ENCODE measurements around the gene MLH3. TPM values are rescaled to one million over a fixed set of nuclear protein-coding genes. Genes with fewer than 3 reads are reported as not detected.

MLH3 gene
- polyA plus RNA-seq, 3 donors: 3.4 to 6.3 (median 5.1) TPM

DNA sequence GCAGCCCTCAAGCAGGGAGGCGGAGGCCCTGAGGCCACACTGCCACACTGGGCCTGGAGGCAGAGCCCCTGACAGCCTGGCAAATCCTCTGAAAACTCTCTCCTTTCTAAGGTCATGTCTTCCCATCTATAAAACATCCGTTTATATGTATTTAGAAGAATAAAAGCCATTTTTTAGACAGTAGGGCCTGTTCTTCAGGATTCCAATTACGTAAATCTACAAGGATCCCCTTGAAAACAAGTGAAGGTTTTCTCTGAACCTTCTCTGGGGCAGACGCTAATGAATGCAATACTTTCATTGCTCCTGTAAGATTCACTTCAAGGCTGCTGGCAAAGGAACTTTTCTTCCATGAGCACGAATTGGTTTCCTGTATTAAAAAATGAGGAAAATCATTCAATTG is 35.8 kb downstream of the MLH3 start:
- Histone ChIP-seq H3K9me3 (replicated peaks in 1 of 2; ENCODE audit: control insufficient read depth in 1 of 2, insufficient read depth in 1 of 2, low read length in 2 of 2) (no peaks in the 10 kb centered on the region), H3K27me3 (ENCODE audit: control insufficient read depth in 2 of 2, insufficient read depth in 2 of 2, low read length in 2 of 2) (no peaks in the 10 kb centered on the region), H3K36me3 (replicated peaks in 1 of 2; ENCODE audit: control insufficient read depth in 1 of 2, insufficient read depth in 2 of 2, low read length in 2 of 2) (peaks cover 67 to 99% of the 10 kb centered on the region in 2 donors), H3K9ac (ENCODE audit: insufficient read depth, low read length, poor library complexity, severe bottlenecking) (no peak overlapping the region), H4K20me1 (ENCODE audit: insufficient read depth, low read length) (no peaks in the 10 kb centered on the region), H3K4me3 (replicated peaks in 1 of 3; ENCODE audit: low read depth in 2 of 3, low read length in 3 of 3) (no peak overlapping the region), H3K4me2 (replicated peaks; ENCODE audit: extremely low read depth, low read length, poor library complexity, severe bottlenecking) (no peak overlapping the region), H2AFZ (ENCODE audit: insufficient read depth, low read depth, low read length, poor library complexity, severe bottlenecking) (no peak overlapping the region), H3K4me1 (ENCODE audit: control insufficient read depth in 1 of 2, insufficient read depth in 2 of 2, low read length in 2 of 2) (no peaks in the 10 kb centered on the region), H3K27ac (ENCODE audit: low read depth in 1 of 2, low read length in 2 of 2) (no peak overlapping the region), H3K79me2 (ENCODE audit: insufficient read depth, low read length) (no peaks in the 10 kb centered on the region)
- Mint-ChIP-seq H3K9me3 (no peaks in the 10 kb centered on the region), H3K4me1 (no peaks in the 10 kb centered on the region), H3K27ac (no peak overlapping the region), H3K4me3 (no peak overlapping the region), H3K27me3 (ENCODE audit: low read depth in 3 of 3) (no peaks in the 10 kb centered on the region), H3K36me3 (peaks cover 75 to 79% of the 10 kb centered on the region in 2 donors)
- no peak for DNase-seq
- intact Hi-C loops (cut with micrococcal nuclease): no loop called here
- WGBS (ENCODE audit: insufficient coverage): 100% methylated on average over 1 of the region's 5 CpGs
- TF ChIP-seq, protein P1, sequence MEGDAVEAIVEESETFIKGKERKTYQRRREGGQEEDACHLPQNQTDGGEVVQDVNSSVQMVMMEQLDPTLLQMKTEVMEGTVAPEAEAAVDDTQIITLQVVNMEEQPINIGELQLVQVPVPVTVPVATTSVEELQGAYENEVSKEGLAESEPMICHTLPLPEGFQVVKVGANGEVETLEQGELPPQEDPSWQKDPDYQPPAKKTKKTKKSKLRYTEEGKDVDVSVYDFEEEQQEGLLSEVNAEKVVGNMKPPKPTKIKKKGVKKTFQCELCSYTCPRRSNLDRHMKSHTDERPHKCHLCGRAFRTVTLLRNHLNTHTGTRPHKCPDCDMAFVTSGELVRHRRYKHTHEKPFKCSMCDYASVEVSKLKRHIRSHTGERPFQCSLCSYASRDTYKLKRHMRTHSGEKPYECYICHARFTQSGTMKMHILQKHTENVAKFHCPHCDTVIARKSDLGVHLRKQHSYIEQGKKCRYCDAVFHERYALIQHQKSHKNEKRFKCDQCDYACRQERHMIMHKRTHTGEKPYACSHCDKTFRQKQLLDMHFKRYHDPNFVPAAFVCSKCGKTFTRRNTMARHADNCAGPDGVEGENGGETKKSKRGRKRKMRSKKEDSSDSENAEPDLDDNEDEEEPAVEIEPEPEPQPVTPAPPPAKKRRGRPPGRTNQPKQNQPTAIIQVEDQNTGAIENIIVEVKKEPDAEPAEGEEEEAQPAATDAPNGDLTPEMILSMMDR (IDR thresholded peaks at IDR 0.05): no peak

DNA sequence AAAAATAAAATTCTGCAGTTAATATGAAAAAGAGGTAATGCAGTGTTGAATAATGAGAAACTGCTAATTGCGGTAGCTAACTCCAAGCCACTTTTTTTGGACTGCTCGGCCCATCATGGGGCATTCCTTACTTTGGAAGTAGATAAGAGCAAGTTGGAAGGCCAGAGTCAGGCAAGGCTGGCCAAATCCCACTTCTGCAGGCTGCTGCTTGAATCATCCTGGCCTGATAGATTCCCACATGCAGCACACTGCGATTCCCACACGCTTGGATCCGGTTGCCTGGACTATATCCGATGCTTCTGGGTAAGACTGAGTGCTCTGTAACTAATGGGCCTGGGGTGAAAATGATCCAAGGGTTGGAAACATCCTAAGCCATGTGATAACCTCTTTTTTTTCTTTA is 38.0 kb downstream of the MLH3 start:
- no peaks in the 10 kb centered on the region for H3K27me3 ChIP-seq (ENCODE audit: control insufficient read depth in 2 of 2, insufficient read depth in 2 of 2, low read length in 2 of 2)
- no peak overlapping the region for H2AFZ ChIP-seq (ENCODE audit: insufficient read depth, low read depth, low read length, poor library complexity, severe bottlenecking)
- intact Hi-C loops (cut with micrococcal nuclease): no loop called here
- no peaks in the 10 kb centered on the region for H3K9me3 ChIP-seq (replicated peaks in 1 of 2; ENCODE audit: control insufficient read depth in 1 of 2, insufficient read depth in 1 of 2, low read length in 2 of 2)
- no peaks in the 10 kb centered on the region for H3K27me3 Mint-ChIP-seq (ENCODE audit: low read depth in 3 of 3)
- H3K79me2 ChIP-seq (ENCODE audit: insufficient read depth, low read length): no peaks in the 10 kb centered on the region
- no peaks in the 10 kb centered on the region for H3K9me3 Mint-ChIP-seq
- H3K36me3 Mint-ChIP-seq: peaks cover 77 to 80% of the 10 kb centered on the region in 2 donors
- H3K4me3 ChIP-seq (replicated peaks in 1 of 3; ENCODE audit: low read depth in 2 of 3, low read length in 3 of 3): no peak overlapping the region
- H3K27ac Mint-ChIP-seq: no peak overlapping the region
- H3K4me1 Mint-ChIP-seq: peaks cover 3% of the 10 kb centered on the region
- no peak for DNase-seq
- no peak overlapping the region for H3K4me2 ChIP-seq (replicated peaks; ENCODE audit: extremely low read depth, low read length, poor library complexity, severe bottlenecking)
- no peak overlapping the region for H3K9ac ChIP-seq (ENCODE audit: insufficient read depth, low read length, poor library complexity, severe bottlenecking)
- TF ChIP-seq, protein P1 (IDR thresholded peaks at IDR 0.05): no peak
- WGBS (ENCODE audit: insufficient coverage): 100% methylated on average over 1 of the region's 6 CpGs
- no peaks in the 10 kb centered on the region for H3K4me1 ChIP-seq (ENCODE audit: control insufficient read depth in 1 of 2, insufficient read depth in 2 of 2, low read length in 2 of 2)
- H3K27ac ChIP-seq (ENCODE audit: low read depth in 1 of 2, low read length in 2 of 2): no peak overlapping the region
- H4K20me1 ChIP-seq (ENCODE audit: insufficient read depth, low read length): no peaks in the 10 kb centered on the region
- H3K36me3 ChIP-seq (replicated peaks in 1 of 2; ENCODE audit: control insufficient read depth in 1 of 2, insufficient read depth in 2 of 2, low read length in 2 of 2): peaks cover 72 to 100% of the 10 kb centered on the region in 2 donors
- H3K4me3 Mint-ChIP-seq: no peak overlapping the region

Data from CD14-positive monocyte (primary cell).